NCI-H128 (cell line): ENCODE results near the gene SSPN.

ENCODE experiments used
- DNase-seq: peaks from one replicate; lab custom pipeline; 2025; ENCODE audit not compliant: unreplicated experiment; lab: John Stamatoyannopoulos, UW

SSPN gene

GRCh38 chr12:26282339-26282940, 87.1 kb downstream of the SSPN start:
- no peak for DNase-seq

GRCh38 chr12:26283046-26283445, 87.7 kb downstream of the SSPN start:
- no peak for DNase-seq

- DNase-seq: no peak
These were observed 88.2 kb downstream of the SSPN start for GRCh38 chr12:26283617-26284016.

GRCh38 chr12:26285401-26285800, 90.0 kb downstream of the SSPN start:
- DNase-seq: no peak

- DNase-seq: no peak
These were observed 90.8 kb downstream of the SSPN start for GRCh38 chr12:26286186-26286585.

- no peak for DNase-seq
These were observed 92.5 kb downstream of the SSPN start for GRCh38 chr12:26287671-26288381.

- DNase-seq: no peak
These were observed 95.2 kb downstream of the SSPN start for GRCh38 chr12:26290565-26290964.

GRCh38 chr12:26292596-26292995, 97.2 kb downstream of the SSPN start:
- no peak for DNase-seq

- no peak for DNase-seq
These were observed 98.2 kb downstream of the SSPN start for GRCh38 chr12:26293612-26294011.

GRCh38 chr12:26295001-26295400, 99.6 kb downstream of the SSPN start:
- no peak for DNase-seq

GRCh38 chr12:26297396-26298070, 102.2 kb downstream of the SSPN start:
- DNase-seq: no peak

GRCh38 chr12:26298785-26299621, 103.6 kb downstream of the SSPN start:
- DNase-seq: no peak

- DNase-seq: no peak
These were observed 104.4 kb downstream of the SSPN start for GRCh38 chr12:26299751-26300150.
